ENCODE data around the gene TNRC6C. TPM values are rescaled to one million over a fixed set of nuclear protein-coding genes. Genes with fewer than 3 reads are reported as not detected.

TNRC6C gene
- total and polyA plus RNA-seq, 9 of the 15 experiments (the other 6 are each of a cell fraction or from before 2014, with no cell fraction given) = 0.20 to 4.9 (median 2.3) TPM

DNA sequence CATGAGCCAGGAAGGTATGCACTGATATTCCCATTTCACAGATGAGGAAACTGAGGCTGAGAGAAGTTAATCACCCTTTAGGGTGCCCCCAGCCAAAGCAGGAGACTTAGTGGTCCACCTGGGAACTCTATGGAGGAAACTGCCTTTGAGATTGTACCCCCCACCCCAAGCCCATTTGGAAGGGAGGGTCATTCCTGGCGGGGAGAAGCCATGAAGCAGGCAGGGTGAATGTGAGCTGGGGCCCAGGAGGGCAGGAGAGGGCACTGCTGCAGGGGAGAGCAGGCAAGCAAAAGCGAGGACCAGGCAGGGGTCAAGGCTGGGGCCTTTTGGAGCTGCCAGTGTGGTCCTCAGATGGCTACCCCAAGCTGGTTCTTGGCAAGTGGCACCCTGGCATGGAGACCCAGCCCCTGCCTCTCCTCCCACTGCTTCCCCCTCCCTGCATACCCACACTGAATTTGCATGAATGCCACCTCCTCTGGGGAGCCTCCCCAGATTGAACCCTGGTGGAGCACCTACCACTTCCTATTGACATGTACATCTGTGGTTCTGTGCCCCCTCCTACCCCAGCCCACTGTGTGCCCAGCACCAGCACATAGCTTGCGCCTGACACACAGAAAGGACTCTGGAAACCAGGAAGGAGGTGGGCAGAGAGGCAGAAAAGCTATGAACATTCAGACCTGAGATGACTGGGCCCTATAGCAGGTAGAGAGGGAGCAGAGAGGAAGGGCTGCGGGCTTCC, 171.0 kb downstream of the TNRC6C start (continued):
- TF ChIP-seq CBX2 (IDR thresholded peaks at IDR 0.05; ENCODE audit: insufficient read depth, low read length, poor library complexity, severe bottlenecking) (no peak), TARDBP (IDR thresholded peaks at IDR 0.05) (no peak)

DNA sequence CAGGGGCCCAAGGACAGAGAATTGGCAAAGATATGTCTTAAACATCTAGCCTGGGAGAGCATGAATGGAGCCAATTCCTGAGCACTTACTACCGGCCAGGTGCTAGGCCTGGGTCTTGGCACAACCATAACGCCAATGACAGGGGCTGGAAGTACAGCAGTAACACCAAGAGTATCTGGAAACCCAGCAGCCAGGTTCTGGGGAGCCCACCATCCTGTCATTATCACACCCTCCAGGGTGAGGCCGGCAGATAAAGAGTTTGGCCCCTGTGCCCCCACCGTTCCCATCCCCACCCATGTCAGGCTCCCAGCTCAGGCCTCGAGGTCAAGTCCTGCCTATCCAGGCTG, 171.6 kb downstream of the TNRC6C start:
- peaks cover 54% of the 10 kb centered on the region for H3K79me2 ChIP-seq (ENCODE audit: control insufficient read depth, insufficient read depth, low read length)
- CTCF ChIA-PET (ENCODE audit: low intra/inter-chr PET ratio) = no interaction called here
- H3K27me3 ChIP-seq (ENCODE audit: control insufficient read depth in 2 of 2, insufficient read depth in 2 of 2, low read length in 2 of 2) = no peaks in the 10 kb centered on the region
- H4K20me1 ChIP-seq (replicated peaks; ENCODE audit: control insufficient read depth, insufficient read depth, low read length) = no peaks in the 10 kb centered on the region
- in situ Hi-C loops (cut with MboI) (no loop called here), intact Hi-C loops (cut with micrococcal nuclease) (no loop called here)
- no peaks in the 10 kb centered on the region for H3K9me1 ChIP-seq (ENCODE audit: control insufficient read depth, insufficient read depth, low read length)
- BruUV-seq (replicated peaks) = no TSS peak
- FAIRE-seq (peak; percentile 81), DNase-seq (ENCODE audit: extremely low read depth in 1 of 4, low spot score in 3 of 4) (peak in 2 of 4 experiments; percentile 73 to 86), ATAC-seq (peak; percentile 2)
- WGBS (ENCODE audit: insufficient coverage, low coverage, missing lambda C conversion rate) = 0% methylated on average over 5 of the region's 5 CpGs
- peak overlapping the region; percentile 56 to 90 for H3K9ac ChIP-seq (ENCODE audit: insufficient read depth in 1 of 2, low read depth in 2 of 2, low read length in 2 of 2)
- POLR2A ChIA-PET = interaction anchor here (0.6 to 1.2 kb wide), 5 partner anchors 9 to 56 kb away, joined by 3 to 5 read pairs (median 4); no protein-coding TSS in a partner anchor
- H3K4me3 ChIP-seq = no peak overlapping the region; the same call in 1 of the 2 replicates
- H3K36me3 ChIP-seq (ENCODE audit: control insufficient read depth, insufficient read depth, low read length) = peaks cover 21% of the 10 kb centered on the region; the same call in 2 of the 3 replicates
- H2AFZ ChIP-seq (ENCODE audit: low read depth, low read length) = peak overlapping the region; percentile 61; the same call in 1 of the 2 replicates
- H3K27ac ChIP-seq (ENCODE audit: extremely low read depth, low read depth, low read length) = peak overlapping the region; percentile 81
- H3K4me2 ChIP-seq (ENCODE audit: insufficient read depth, low read length) = peak overlapping the region; percentile 81
- H3K9me3 ChIP-seq (replicated peaks; ENCODE audit: control insufficient read depth, insufficient read depth, low read depth, low read length) = no peaks in the 10 kb centered on the region
- H3K4me1 ChIP-seq (replicated peaks in 1 of 2; ENCODE audit: control insufficient read depth in 2 of 2, insufficient read depth in 2 of 2, low read length in 2 of 2) = peaks cover 40 to 92% of the 10 kb centered on the region in 2 experiments
- TF ChIP-seq RNF2 (IDR thresholded peaks at IDR 0.05) (0 out of 2 replicates have a peak, but pooled peaks have one; percentile 27), EZH2 (IDR thresholded peaks at IDR 0.05; ENCODE audit: borderline replicate concordance, low read depth, low read length) (no peak), ZC3H8 (IDR thresholded peaks at IDR 0.05) (no peak), ZBTB7A (IDR thresholded peaks at IDR 0.05; ENCODE audit: borderline replicate concordance, control insufficient read depth, low read depth, low read length) (peak; percentile 72; the same call in 1 of the 2 replicates), EP300 (IDR thresholded peaks at IDR 0.05; ENCODE audit: low read length) (peak; percentile 25; the same call in 1 of the 2 replicates), TEAD4 (IDR thresholded peaks at IDR 0.05; ENCODE audit: low read length) (0 out of 2 replicates have a peak, but pooled peaks have one; percentile 34), TEAD4 (CRISPR knock-in tag; IDR thresholded peaks at IDR 0.05; ENCODE audit: borderline replicate concordance) (no peak), TCF3 (CRISPR knock-in tag; IDR thresholded peaks at IDR 0.05) (peak; percentile 63), NONO (IDR thresholded peaks at IDR 0.05; ENCODE audit: low read depth in 2 of 2, low read length in 1 of 2) (no peak), SAP30 (IDR thresholded peaks at IDR 0.05; ENCODE audit: borderline replicate concordance, insufficient read depth, low read depth, low read length, poor library complexity, severe bottlenecking) (no peak), HSF4 (CRISPR knock-in tag; IDR thresholded peaks at IDR 0.05; ENCODE audit: borderline replicate concordance) (0 out of 2 replicates have a peak, but pooled peaks have one; percentile 42), DPF2 (IDR thresholded peaks at IDR 0.05) (0 out of 2 replicates have a peak, but pooled peaks have one; percentile 19)
- TF ChIP-seq, protein P1, sequence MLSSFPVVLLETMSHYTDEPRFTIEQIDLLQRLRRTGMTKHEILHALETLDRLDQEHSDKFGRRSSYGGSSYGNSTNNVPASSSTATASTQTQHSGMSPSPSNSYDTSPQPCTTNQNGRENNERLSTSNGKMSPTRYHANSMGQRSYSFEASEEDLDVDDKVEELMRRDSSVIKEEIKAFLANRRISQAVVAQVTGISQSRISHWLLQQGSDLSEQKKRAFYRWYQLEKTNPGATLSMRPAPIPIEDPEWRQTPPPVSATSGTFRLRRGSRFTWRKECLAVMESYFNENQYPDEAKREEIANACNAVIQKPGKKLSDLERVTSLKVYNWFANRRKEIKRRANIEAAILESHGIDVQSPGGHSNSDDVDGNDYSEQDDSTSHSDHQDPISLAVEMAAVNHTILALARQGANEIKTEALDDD (IDR thresholded peaks at IDR 0.05) = peak; percentile 10; the same call in 1 of the 2 replicates
- TF ChIP-seq, protein P2, sequence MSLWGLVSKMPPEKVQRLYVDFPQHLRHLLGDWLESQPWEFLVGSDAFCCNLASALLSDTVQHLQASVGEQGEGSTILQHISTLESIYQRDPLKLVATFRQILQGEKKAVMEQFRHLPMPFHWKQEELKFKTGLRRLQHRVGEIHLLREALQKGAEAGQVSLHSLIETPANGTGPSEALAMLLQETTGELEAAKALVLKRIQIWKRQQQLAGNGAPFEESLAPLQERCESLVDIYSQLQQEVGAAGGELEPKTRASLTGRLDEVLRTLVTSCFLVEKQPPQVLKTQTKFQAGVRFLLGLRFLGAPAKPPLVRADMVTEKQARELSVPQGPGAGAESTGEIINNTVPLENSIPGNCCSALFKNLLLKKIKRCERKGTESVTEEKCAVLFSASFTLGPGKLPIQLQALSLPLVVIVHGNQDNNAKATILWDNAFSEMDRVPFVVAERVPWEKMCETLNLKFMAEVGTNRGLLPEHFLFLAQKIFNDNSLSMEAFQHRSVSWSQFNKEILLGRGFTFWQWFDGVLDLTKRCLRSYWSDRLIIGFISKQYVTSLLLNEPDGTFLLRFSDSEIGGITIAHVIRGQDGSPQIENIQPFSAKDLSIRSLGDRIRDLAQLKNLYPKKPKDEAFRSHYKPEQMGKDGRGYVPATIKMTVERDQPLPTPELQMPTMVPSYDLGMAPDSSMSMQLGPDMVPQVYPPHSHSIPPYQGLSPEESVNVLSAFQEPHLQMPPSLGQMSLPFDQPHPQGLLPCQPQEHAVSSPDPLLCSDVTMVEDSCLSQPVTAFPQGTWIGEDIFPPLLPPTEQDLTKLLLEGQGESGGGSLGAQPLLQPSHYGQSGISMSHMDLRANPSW (CRISPR knock-in tag; IDR thresholded peaks at IDR 0.05) = peak; percentile 88; the same call in 1 of the 2 replicates
